ENCODE results near the gene GRB7.

GRB7 gene

DNA sequence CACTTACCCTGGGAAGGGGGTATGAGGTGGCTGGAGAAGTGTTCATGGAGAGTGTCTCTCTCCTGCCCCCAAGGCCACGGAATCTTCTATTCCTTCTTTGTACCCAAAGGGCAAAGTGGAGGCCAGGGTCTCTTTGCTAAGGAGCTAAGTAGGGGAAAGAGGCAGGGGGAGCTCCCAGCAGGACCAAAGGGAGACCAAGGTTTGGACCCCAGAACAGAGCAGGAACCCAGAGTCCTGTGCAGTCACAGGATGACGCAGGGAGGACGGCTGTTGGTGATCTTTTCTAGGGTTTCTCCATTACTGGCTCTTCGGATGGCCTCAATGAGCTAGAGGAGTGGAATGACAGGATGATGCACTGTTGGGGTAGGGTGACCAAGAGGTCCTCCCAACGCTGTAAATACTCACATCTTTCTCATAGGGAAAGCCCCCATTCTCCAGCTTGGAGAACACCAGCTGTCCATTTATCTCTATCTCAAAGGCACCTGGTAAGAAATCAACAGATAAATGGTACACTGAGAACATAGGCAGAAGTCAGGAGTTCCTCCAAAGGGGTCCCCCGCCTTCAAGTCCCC, 8.4 kb upstream of the GRB7 start:
- no peak for DNase-seq
- intact Hi-C loops (cut with DNase I), result no loop called here

DNA sequence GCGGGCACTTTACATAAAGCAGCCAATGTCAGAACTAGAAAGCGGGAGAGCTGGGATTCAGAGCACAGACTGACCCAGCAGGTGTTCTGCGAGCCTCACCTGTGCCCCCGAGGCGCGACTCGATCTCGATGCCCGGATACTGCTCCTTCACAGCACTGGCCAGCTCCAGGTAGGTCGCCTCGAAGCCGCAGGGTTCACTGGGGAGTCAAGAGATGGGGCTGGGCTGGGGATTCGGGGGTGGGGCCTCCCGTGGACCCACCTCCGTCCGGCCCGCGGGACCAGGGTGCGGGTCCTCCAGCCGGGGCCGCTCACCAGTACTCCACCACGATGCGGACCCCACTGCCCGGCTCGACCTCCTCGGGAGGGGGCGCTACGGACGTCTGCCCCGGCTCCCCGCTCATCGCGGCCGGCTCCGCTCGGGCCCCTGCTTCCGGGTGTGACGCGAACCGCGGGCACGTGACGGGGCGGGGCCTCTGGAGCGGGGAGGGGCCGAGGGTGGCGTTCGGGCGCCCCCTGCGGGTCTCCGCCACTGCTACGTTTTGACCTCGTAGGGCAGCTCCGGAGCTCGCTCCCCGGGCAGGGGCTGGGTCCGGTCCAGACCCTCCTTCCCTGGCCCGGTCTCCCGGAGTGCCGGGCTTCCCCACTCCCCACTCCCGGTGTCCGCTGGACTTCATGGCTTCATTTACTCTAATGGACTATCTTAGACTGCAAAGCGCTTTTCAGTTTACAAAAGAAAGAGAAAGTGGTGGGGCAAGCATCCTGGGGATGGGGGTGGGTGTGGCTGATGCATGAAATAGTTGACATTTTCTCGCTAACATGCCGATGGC, 7.4 kb upstream of the GRB7 start, which contains the start of gene MIEN1:
TSS of gene MIEN1 (minus strand) at position 438 of the 827 bp plus-strand sequence. CDS start at position 401, 37 bp downstream.
- intact Hi-C loops (cut with DNase I), result no loop called here
- DNase-seq, result peak; percentile 87 to 99 (median 96)

DNA sequence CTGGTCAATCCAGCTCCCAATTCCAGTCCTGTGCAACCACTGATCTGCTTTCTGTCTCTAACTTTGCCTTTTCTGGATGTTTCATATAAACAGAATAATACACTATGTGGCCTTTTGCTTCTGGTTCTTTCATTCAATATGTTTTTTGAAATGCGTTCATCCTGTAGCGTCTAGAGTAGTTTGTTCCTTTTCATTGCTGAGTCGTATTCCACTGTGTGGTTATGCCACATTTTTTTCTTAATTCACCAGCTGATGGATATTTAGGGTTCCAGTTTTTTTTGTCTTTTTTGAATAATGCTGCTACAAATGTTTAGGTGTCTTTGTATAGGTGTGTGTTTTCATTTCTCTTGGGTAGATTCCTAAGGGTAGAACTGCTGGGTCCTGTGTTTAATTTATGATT, 5.2 kb upstream of the GRB7 start:
- DNase-seq, result no peak
- intact Hi-C loops (cut with DNase I), result no loop called here

DNA sequence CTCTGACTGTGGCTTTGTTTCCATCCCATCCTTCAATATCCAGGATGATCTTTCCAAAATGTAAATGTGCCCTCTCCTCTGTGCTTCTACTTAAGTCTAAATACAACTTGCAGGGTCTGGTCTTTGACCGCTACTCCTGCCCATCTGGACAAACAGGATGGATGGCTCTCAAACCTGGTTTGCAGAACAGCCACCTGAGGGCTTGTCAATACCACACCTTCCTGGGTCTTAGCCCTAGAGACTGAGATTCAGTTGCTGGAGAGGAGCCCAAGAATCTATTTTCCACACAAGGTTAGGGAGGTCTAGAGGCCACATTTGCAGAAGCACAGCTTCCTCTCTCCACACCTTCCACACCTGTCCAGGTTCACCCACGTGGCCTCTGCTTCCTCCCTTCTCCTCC, 1.9 kb upstream of the GRB7 start:
- intact Hi-C loops (cut with DNase I), result no loop called here
- DNase-seq, result no peak

DNA sequence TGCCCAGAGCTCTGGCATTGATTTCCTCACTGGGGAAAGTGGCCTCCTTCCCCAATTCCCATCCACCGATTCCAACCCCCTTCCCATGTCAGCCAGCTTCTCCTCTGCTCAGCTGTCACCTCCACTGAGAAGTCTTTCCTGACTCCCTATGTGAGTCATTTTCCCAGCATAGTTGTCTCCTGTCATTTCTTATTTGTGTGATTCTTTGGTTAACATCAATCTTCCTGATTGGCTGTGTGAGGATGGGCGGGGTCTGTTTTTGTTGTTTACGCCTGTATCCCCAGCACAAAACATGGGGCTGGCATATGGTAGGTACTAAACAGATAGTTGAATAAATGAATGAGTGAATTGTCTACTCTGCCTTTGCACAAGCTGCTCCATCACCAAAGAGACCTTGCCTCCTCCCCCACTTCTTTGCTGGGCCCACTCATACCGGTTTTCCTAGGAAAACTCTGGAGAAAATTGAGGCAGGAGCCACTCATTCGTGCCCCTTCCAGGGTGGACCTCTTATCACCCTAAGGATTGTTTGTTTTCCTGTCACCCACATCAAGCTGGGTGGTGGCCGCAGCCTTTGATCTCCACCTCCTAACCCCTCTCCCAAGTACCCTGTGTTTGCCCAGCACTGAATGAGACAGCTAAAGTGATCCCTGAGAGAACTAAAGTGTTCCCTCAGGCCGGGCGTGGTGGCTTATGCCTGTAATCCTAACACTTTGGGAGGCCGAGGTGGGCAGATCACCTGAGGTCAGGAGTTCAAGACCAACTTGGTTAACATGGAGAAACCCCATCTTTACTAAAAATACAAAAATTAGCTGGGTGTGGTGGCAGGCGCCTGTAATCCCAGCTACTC, 1.2 kb upstream of the GRB7 start:
- no peak for DNase-seq
- intact Hi-C loops (cut with DNase I), result no loop called here

DNA sequence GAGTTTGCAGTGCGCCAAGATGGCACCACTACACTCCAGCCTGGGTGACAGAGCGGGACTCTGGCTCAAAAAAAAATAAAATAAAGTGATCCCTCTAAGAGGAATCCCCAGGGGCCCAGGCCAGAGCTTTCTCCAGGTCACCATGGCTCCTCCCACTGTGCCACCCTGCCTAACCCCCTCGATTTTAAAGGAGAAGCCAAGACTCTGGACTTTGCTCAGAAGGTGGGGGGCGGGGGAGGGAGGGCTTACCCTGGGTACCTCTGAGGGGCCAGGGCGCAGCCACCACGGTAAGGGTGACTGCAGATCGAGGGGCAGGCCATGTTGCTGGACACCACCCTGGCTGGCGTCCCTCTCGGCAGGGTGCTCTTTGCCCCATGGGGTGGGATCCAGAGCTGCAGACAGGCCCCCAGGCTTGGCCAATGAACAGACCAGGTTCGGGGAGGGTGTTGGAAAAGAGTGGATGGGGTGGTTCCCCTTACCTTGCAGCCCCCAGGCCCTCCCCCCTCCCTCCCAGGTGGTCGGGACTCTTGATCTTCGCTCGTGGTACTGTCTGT, 455 bp upstream of the GRB7 start:
- intact Hi-C loops (cut with DNase I), result no loop called here
- no peak for DNase-seq

DNA sequence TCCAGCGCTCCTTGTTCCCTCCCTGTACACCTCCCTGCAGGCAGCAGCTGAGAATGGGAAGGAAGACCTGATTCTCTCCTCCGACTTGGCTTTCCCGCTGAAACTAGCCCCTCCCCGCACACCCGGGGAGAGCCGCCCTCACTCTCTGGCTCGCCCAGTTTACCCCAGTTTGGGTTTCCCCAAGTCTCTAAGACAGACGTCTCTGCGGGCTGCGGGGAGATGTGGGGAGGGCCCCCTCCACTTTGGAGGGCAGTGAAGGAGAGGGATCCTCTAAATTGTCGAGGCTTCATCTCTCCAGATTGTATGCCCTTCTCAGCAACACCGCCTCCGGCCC, 797 bp downstream of the GRB7 start:
- intact Hi-C loops (cut with DNase I), result no loop called here
- peak in 14 of 42 donors; percentile 17 to 64 (median 37) for DNase-seq

DNA sequence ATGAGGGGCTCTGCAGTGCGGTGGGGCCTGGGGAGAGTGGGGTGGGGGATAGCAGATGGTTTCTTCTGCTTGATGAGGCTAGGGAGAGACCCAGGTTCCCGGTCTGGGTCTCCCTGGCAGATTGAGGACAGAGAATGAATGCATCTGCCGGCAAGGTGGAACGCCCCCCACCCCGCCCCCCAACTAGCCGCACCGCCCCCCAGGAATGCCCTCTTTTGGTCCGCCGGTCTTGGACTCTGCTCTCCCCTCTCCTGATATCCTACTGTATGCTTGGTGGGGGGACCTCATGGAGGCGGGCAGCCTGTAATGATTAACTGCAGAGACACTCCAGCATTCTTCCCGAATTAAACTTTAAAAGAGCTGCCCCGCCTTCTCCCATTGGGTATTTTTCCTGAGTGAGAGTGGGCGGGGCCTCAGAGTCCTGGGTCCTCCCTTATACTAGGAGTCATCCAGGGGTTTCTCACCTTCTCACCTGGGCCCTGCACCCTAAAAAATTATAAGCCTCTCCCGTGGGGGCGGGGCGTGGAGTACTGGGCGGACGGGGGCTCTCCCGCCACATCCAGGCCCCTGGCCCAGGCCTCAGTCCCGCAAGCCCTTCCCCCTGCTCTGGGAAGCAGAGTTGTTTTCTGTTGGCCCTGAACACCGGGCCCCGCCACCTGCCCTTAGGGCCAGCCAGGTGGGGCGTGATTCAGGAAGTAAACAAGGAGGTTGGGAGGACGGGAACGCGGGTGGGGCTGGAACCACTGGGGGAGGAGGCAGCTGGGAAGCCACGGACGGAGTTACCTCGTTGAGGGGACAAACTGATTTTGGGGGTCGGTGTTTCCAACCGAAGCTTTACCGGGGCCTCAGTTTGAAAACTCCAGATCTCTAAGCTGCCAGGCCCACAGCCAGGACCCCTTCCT, 1.5 kb downstream of the GRB7 start:
- intact Hi-C loops (cut with DNase I), result no loop called here
- no peak for DNase-seq

DNA sequence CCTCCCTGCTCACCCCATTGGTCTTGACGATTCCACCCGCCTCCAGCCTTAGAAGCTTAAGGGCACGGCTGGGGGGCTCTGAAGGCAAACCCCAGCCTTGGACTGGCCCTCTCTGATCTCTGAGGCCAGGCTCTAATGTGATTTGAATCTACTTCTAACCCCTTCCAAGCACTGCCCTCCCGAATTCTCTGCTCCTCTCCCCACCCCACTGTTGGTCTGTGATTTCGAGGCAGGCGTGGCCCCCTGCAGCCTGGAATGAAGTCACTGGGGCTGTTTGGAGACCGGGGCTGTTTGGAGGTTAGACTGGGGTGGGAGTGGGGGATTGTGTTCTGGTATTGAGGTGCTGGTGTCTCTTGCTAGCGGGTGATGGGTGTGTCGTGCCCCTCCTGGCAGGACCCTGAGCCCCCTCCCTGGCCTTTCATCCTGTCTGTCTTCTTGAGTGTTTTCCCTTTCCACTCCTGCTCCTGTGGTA, 2.2 kb downstream of the GRB7 start:
- no peak for DNase-seq
- intact Hi-C loops (cut with DNase I), result no loop called here

DNA sequence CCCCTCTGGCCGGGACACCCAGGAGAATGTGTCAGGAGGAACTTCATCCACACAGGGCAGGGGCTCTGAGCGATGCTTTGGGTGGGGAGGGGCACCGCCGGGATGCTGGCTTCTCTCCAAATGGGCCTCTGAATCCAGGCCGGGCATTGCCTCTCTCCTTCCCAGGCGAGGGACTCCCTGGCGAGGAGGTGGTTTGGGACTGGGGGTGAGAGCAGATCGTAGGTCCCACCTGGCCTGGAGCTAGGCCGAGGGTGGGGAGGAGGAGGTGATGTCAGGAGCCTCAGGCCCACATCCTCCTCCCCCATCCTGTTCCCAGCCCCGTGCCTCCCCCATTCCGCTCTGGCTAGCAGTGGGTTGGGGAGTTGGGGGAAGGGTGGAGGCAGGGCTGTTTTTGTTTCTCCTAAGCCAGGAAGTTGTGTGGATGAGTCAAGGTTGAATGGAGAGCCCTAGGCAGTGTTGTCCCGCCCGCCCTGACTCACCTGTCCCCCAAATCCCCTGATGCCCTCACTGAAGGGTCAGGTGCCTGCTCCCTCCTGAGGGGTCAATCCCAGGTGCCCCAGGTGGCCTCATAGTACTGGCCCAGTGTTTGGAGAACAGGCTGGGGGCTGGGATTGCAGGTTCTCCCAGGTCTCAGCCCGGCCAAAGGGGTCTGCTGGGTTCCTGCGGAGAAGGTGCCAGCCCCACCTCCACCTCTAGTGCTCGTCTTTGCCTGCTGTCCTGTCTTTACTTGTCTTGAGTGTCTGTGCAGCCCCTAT, 2.8 kb downstream of the GRB7 start:
- DNase-seq, result no peak
- intact Hi-C loops (cut with DNase I), result no loop called here

DNA sequence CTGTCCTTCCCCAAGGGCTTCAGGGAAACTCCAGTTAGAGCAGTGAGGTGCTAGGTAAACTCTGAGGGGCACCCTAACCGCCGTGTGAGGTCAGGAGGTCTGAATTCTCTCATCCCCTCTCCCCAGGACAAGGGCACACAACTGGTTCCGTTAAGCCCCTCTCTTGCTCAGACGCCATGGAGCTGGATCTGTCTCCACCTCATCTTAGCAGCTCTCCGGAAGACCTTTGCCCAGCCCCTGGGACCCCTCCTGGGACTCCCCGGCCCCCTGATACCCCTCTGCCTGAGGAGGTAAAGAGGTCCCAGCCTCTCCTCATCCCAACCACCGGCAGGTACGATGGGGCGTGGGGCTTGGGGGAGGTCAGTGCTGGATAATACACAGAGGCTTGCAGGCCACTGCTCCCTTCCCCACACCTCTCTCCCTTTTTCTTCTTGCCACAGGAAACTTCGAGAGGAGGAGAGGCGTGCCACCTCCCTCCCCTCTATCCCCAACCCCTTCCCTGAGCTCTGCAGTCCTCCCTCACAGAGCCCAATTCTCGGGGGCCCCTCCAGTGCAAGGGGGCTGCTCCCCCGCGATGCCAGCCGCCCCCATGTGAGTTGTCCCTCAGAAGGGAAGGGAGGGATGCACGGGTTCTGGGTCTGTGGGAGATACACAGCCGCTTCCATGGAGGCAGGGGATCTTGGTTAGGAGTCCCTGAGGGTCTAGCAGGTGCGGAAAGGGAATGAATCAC, 4.6 kb downstream of the GRB7 start:
- intact Hi-C loops (cut with DNase I), result no loop called here
- DNase-seq, result no peak

DNA sequence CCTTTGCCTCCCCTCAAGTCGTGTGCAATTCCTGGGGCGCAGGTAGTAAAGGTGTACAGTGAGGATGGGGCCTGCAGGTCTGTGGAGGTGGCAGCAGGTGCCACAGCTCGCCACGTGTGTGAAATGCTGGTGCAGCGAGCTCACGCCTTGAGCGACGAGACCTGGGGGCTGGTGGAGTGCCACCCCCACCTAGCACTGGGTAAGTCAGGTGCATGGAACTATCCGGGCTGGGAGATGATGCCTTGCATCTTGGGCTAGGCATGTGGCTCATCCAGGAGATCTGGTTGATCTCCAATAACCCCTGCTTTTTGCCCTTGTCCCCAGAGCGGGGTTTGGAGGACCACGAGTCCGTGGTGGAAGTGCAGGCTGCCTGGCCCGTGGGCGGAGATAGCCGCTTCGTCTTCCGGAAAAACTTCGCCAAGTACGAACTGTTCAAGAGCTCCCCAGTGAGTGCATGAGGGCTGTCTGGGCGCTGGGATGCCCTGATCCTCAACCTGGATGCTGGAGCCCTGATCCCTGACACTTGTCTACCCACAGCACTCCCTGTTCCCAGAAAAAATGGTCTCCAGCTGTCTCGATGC, 5.2 kb downstream of the GRB7 start:
- DNase-seq, result peak in 23 of 42 donors; percentile 12 to 71 (median 52)

DNA sequence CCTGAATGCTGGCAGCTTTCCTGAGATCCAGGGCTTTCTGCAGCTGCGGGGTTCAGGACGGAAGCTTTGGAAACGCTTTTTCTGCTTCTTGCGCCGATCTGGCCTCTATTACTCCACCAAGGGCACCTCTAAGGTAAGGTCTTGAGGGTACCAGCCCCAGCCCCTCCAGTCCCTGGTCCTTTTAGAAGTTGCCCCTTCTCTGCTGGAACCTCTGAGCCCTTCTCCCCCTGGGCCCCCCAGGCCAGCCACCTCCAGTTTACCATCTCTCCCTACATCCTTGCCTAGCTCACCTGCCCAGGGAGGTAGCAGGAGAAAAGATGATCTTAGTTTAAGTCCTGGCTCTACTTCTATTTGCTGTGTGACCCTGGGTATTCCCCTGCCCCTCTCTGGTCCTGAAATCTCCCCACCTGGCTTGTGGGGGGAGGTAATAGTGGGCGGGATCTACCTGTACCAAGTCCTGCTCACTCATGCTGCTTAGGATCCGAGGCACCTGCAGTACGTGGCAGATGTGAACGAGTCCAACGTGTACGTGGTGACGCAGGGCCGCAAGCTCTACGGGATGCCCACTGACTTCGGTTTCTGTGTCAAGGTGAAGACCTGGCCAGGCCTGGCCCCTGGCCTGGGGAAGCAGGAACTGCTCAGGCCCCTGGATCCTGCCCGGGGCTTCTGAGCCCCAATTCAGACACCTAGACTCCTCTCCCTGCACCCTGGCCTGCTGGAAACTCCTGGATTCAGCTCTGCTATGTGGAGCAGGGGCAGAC, 6.5 kb downstream of the GRB7 start:
- no peak for DNase-seq
- intact Hi-C loops (cut with DNase I), result no loop called here

More for the DNA sequence above, 5.2 kb downstream of the GRB7 start:
- intact Hi-C loops (cut with DNase I), result no loop called here

DNA sequence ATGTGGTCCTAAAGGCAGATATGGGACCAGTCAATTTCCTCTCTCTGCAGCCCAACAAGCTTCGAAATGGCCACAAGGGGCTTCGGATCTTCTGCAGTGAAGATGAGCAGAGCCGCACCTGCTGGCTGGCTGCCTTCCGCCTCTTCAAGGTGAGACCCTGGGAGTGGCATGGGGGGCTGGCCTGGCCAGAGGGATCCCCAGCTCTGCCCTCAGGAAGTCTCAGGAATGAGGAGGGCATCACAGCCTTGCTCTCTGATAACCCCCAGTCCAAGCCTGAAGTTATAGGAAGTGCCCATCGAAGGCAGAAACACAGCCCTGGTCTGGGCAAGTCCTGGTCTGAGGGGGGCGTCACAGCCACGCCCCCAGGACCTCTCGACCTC, 7.1 kb downstream of the GRB7 start:
- no peak for DNase-seq

DNA sequence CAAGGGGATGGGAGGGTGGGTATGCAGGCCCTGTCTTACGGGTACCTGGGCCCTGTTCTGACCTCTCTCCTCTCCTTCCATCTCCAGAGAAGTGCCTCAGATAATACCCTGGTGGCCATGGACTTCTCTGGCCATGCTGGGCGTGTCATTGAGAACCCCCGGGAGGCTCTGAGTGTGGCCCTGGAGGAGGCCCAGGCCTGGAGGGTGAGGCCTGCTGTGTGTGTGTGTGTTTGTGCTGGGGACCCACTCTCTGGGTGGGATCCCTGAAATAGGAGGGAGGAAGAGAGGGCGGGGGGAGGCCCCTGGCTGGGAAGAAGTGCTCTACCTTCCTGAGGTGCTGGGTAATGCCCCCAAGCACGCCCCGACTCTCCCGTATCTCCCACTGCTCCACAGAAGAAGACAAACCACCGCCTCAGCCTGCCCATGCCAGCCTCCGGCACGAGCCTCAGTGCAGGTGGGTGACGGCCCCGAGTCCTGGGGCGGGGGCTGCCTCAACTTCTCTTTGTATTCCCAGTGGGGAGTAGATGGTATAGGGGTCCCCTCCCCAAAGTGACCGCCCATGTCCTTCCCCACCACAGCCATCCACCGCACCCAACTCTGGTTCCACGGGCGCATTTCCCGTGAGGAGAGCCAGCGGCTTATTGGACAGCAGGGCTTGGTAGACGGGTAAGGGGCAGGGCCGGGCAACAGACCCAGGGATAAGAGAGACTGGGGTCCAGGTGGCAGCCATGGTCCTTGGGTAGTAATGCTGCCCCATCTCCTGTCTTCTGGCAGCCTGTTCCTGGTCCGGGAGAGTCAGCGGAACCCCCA, 7.8 kb downstream of the GRB7 start:
- DNase-seq, result peak in 1 of 42 donors; percentile 14

More for the DNA sequence above, 7.1 kb downstream of the GRB7 start:
- intact Hi-C loops (cut with DNase I), result no loop called here

More for the DNA sequence above, 7.8 kb downstream of the GRB7 start:
- intact Hi-C loops (cut with DNase I), result no loop called here
